ENCODE data around the gene HDAC9.
"Not testable (repeated sequence)": the region's sequence is repeated elsewhere in the genome, so short reads cannot be mapped to it uniquely, and the experiment has no call there.

HDAC9 gene

GRCh38 chr7:19030281-19030680 is 534.7 kb downstream of the HDAC9 start:
- DNase-seq (ENCODE audit: low read depth) = no peak

- not testable (repeated sequence) for DNase-seq (ENCODE audit: low read depth)
These were observed 537.4 kb downstream of the HDAC9 start for GRCh38 chr7:19032942-19033341.

GRCh38 chr7:19051767-19052375 is 556.3 kb downstream of the HDAC9 start:
- no peak for DNase-seq (ENCODE audit: low read depth)

Data from stimulated activated CD8-positive, alpha-beta memory T cell treated with anti-CD3 and anti-CD28 coated beads, Interleukin-12 subunit alpha, Interleukin-12 subunit beta, amount 100 ng/mL, for 1 hour (primary cell).